ENCODE data around the gene RPL37A.

The RPL37A gene

DNA sequence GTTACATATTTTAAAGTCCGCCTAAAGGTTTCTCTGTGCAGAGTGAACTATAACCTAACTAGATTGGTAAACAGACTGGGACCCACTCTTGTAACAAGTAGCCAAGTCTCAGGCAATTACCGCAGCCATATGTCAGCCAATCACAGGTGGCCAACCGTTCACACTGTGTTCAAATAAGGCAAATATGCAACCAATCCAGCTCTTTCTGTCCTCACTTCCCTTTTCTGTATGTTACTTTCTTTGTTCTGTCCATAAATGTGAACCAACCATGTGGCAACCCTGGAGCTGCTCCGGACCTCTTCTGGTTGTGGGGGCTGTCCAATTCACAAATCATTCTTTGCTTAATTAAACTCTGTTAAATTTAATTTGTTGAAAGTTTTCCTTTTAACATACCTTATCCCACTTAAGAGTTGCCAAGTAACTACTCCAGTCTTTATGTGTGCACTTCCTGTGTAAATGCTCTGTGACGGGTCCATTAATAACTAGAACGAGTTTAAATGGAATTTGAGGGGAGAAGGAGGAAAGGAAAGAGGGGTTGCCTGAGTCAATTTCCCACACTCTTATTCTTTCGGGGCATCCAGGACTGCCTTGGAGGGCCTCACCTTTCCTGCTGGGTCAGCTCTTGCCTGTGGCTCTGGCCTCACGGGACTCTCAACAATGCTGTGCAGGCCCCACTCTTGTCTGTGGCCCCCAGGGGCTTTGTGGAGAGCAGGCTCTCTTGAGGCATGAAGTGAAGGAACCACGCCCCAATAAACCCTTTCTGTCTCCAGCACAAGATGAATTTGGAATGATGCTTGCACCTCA lies 6.6 kb upstream of the RPL37A start:
- no peak for DNase-seq

DNA sequence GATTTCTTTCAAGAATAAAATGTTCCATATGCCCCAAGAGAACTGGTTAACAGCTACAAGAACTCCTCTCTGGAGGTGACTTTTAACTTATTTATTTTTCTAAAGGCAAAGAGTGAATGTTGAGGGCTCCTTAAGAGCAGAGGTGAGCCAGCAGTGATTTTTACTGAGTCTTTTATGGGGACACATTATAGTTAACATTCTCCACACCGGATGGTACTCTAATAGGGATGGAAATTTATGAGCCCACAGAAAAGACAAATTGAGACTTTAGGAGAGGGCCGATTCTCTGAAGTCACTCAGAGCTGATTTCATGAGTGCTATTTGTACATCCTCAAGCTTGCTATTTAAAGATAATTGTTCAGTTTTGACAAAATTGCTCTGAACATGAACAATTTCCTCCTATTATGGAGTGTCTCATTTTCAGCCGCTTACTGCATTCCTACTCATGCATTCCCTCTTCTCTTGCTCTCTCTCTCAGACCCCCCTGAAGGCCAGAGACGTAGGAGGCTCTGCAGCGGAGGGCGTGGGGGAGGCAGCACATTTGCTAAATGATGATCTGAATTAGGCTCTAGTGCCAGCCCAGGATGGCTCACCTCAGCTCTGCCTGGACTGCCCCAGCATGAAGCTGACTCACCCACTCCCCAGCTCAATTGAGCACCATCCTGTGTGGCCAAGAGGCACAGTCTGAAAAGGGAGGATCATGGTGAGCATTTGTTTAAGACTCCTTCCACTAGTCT lies 5.9 kb upstream of the RPL37A start:
- no peak for DNase-seq

DNA sequence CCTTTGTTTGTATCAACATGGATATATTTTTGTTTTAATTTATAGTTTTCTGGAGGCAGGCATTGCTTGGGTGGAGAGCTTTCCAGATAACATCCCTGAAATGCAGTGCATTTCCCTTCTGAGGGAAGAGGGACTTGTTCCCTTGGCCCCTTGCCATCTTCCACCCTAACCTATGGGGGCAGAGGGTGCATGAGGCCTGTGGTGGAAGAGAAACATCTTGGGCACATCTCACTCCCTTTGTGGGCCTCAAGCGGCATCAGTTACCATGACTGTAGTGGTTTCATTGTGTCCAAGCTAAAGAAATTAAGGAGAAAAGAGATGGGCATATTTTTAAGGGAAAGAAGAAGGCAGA lies 5.3 kb upstream of the RPL37A start:
- no peak for DNase-seq

DNA sequence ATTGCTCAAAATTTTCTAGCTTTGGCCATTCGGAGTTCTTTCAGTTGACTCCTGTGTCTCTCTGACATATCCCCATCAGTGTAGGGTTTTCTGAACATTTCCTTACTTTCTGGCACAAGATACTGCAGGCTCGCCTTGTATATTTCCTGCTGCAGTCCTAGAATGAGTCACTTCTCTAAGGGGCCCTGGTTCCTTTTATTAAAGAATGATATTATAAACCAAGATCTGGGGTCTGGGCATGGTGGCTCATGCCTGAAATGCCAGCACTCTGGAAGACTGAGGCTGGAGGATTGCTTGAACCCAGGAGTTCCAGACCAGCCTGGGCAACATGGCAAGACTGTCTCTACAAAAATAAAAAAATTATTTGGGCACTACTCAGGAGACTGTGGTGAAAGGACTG lies 3.0 kb upstream of the RPL37A start:
- no peak for DNase-seq

DNA sequence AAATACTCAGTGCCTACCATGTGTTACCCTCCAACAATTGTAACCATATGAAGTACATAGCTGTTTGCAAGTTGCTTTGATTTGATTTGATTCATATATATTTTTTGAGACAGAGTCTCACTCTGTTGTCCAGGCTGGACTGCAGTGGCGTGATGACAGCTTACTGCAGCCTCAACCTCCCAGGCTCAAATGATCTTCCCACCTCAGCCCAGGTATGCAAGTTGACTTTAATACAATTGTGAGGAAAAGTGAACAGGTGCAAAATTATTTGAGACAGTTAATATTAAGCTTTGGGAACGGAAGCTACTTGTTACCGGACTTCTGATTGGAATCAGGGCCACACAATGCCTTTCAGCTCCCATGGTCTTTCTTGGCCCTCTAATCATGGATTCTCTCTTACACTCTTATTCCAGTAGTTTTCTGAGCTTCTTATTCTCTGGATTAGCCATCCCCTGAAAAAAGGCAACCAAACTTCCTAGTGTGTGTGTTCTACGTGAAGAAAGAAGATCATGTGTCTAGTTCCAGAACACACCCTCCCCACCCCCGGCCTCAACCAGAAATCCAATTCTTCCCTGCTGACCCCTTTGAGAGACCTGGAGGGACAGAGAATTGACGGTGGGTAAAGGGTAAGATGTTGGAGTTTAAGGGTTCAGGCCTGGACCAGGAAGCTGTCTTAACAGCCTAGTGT lies 1.1 kb upstream of the RPL37A start:
- DNase-seq = no peak

DNA sequence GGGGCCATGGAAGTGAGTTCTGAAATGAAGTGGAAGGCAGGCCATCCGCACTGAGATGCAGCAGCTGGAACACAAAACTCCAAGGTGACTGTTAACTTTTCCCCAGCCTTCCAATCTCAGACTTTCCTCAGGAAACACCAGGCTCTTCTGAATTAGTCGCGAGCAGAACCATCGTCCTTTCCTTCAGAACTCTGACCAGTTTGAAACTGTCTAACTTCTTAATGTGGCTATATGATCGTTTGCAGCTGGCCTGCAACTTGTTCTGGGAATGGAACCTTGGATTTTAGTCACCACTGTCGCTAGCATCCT lies 620 bp upstream of the RPL37A start:
- DNase-seq = no peak

DNA sequence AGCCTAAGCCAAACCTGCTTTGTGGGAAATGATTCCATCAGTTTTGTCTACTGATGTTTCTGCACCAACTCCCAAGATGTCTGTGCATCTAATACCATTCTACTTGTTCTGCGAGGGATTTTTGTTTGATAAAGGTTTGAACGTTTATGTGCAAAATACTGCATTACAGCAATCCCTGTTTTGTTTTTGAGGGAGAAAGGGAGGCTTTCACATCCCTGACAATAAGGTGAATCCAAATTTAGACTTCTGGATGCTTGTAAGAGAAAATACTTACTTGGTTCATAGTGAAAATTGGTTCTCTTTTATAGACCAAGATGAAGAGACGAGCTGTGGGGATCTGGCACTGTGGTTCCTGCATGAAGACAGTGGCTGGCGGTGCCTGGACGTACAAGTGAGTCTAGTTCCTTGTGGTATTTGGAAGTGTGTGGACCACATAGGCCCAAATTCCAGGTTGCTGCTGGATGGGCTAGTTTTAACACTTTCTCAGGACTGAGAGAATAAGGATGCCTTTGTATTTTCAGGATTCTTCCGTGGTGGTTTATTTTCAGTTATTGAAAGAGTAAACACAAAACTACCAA lies 1.1 kb downstream of the RPL37A start:
- DNase-seq = no peak

DNA sequence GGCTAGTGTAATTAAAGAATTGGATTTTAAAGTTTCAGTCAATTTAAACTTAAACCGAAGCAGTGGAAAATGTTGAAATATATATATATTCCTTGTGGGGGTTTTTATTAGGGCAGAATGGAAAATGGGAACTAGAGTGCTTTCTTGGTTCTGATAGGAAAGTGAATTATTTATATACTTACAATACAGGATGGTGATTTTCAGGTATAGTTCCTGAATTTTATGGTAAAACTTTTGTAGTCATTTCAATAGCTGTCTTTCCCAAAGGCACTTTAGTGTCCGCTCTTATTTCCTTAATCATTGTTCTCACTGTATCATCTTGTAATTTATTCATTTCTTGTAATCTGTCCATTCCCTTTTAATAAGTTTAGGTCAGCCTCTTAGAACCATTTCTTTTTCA lies 1.9 kb downstream of the RPL37A start:
- DNase-seq = no peak

DNA sequence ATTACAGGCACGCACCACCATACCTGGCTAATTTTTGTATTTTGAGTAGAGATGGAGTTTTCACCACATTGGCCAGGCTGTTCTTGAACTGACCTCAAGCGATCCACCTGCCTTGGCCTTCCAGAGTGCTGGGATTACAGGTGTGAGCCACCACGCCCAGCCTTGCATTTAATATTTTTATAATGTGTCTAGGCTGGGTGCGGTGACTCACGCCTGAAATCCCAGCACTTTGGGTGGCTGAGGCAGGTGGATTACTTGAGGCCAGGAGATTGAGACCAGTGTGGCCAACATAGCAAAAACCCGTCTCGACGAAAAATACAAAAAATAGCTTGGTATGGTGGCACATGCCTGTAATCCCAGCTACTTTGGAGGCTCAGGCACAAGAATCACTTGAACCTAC lies 3.2 kb downstream of the RPL37A start:
- no peak for DNase-seq

DNA sequence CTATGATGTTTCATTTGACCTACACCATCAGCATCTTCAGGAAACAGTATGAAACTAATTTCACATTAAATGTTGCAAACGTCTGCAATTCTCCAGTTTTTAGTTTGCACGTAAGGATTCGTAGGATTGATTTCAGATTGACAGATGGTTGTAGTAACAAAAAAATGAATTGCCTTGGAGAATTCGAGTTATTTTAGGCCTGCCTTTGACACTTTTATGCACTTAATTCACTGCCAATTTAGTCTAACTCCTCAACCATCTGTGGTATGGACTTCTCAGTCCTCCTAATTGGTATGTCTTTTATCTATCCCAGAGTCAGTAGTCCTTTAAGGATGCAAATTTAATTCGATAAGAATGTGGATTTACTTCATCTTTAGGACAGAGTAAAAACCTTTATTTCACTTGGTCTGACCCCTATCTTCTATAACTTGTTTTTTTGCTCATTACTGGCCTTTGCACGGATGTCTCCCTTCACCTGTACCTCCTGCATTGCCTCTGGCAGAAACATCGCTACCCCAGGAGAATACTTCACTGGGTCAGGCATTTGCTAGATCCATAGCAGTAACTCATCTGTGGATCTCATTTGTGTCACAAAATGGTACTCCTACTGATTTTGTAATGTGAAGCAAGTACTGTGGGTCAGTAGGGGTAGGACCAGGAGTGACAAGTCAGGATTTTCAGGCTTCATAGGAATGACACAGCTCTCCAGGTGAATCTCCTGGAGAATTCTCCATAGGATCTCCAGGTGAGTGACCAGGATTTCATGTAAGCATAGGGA lies 3.9 kb downstream of the RPL37A start:
- DNase-seq = no peak

DNA sequence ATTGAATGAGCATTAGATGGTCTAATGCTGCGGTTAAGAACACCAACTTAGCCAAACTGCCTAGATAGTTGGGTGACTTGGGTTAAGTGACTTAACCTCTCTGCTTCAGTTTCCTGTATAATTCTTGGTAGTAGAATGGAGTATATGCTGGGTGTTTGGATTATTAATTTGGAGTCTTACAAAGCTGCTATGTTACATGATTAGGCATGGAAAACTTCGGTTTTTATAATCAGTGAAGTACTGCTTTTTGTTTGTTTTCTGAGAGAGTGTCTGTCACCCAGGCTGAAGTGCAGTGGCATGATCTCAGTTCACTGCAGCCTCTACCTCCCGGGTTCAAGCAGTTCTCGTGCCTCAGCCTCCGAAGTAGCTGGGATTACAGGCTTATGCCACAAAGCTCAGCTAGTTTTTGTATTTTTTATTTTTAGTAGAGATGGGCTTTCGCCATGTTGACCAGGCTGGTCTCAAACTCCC lies 4.5 kb downstream of the RPL37A start:
- no peak for DNase-seq

DNA sequence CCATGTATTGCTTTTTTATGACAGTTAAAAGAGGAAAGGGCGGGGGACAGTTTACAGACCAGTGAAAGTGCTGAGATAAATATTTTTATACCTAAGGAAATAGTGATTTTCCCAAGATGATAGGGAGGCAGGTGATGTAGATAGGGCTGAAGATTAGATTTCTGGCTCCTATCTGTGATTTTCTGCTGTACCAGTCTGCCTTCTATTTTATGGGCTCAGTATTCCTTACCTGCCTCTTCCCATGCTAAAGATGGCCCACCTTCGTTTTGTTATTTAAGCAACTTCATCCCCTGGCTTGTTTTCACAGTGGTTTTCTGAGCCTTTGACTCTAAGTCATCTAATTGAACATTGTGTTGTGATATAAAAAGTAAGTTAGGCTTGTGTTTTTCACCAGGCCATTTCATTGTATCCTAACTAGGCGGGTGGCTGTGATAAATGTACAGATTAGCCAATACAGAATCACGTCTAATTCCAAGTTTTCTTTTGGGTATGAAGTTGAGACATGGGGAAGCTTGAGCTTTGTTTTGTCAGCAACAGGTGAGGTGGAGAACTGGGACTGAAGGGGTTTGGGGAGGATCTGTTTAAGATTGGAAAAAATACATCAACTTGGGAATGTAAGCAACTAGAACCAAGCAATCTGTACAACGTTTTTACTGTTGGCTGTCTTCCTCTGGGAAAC lies 5.2 kb downstream of the RPL37A start:
- DNase-seq = no peak

DNA sequence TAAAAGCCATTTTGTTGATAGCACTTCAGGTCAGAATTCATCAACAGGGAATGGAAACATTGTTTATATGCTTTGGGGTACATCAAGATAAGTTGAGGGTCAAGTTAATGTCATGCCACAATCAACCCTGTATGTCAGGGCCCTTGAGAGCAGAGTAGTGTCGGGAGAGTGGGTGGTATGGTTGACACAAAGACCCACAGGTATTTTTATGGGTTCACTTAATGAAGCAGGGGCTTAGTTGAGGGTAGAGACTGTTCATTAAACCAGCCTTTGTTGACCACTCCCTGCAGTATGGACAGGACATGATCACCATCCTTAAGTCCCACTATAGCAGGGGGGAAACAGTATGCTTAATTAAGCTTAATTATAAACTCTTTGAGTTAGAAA lies 5.7 kb downstream of the RPL37A start:
- no peak for DNase-seq

DNA sequence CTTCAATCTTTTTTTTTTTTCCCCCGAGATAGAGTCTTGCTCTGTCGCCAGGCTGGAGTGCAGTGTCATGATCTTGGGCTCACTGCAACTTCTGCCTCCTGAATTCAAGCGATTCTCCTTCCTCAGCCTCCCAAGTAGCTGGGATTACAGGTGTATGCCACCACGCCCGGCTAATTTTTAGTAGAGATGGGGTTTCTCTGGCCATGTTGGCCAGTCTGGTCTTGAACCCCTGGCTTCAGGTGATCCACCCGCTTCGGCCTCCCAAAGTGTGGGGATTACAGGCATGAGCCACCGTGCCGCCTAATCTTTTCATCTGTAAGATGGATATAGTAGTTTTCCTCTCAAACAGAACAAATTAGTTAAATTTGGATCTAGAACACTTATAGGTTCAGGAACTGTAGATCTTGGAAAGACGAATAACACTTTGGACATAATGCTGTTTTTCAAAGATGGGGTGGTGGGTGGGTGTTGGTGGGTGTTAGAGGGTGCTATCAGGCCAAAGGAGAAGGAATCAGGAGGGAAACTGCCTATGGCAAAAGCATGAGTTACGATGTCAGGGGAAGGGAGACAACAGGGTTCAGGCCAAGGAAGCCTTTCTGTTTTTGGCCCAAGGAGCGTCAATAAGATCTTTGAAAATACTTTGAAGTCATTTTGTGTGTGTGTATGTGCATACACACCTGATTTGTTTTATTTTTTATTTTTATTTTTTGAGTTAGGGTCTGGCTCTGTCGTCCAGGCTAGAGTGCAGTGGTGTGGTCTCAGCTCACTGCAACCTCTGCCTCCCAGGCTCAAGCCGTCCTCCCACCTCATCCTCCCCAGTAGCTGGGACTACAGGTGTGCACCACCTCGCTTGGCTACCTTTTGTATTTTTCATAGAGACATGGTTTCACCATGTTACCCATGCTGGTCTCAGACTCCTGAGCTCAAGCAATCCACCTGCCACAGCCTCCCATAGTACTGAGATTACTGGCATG lies 6.8 kb downstream of the RPL37A start:
- DNase-seq = no peak

DNA sequence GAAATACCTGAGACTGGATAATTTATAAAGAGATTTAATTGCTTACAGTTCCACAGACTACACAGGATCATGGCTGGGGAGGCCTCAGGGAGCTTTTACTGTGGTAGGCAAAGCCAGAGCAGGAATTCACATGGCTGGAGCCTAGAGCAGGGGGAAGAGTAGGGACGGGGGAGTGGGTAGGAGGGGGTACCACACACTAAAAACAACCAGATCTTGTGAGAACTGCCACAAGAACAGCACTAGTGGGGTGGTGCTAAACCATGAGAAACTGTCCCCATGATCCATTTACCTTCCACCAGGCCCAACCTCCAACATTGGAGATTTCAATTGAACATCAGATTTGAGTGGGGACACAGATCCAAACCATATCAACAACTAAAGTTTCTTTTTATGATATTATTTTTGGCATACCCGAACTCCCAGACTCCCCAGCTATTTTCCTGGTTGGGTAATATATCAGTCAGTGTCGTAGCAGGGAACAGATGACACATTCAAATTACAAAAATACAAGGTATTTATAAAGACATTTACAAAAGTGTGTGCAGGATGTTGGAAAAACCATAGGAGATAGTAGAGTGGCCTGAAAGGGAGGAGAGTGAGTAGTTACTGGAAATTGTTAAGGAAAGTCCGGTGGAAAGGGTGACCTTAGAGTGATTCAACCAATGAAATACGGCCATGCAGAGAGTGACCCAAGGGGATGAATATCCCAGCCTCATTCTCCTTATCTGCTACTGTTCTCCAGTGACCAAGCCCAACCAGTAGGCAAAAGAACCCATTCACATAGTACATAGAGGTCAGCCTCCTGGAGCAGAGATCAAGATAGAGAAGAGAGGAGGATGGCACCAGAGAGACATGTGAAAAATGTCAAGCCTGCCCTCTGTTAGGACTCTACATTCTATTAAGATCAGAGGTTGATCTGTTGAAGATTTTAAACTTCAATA lies 8.8 kb downstream of the RPL37A start:
- no peak for DNase-seq

DNA sequence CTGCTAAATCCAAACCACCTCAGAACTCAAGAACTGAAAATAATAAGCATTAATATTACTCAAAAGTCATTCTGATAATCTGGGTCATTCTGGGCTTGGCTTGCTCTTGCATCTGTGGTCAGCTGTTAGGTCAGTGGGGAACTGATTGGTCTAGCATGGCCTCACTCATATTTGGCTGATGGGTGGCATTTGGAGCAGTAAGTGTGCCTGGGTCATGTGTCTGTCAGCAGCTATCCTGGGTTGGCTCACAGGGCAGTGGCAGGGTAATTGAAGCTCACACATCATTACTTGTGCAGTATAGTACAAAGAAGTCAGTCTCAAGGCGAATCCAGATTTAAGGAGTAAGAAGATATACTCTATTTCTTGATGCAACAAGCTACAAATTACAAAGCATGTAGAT lies 9.6 kb downstream of the RPL37A start:
- no peak for DNase-seq

DNA sequence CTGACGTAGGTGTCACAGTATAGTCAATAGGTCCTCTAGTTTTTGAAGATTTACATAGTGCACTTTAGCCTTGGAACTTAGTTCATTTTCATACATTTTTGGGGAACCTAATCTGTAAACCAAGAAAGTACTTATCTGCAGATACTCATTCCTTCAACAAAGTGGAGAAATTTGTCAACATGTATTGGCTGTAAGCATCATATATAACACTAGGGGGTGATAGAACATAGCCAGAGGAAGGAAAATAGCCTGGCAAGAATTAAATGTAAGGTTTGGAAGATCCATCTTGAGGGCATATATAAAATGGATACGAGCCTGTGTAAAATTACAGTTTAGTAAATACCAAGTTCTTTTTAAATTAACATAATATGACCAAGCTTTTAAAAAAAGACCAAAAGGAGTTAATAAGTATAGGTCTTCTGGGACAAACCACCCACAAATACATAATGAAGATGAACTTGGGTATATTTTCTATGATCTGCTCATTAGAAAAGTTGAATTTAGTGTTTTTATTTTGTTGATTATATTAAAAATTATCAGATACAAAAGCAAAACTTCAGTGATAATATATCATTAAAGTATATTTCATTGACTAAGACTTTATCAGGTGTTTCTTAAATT lies 18.2 kb downstream of the RPL37A start:
- no peak for DNase-seq

DNA sequence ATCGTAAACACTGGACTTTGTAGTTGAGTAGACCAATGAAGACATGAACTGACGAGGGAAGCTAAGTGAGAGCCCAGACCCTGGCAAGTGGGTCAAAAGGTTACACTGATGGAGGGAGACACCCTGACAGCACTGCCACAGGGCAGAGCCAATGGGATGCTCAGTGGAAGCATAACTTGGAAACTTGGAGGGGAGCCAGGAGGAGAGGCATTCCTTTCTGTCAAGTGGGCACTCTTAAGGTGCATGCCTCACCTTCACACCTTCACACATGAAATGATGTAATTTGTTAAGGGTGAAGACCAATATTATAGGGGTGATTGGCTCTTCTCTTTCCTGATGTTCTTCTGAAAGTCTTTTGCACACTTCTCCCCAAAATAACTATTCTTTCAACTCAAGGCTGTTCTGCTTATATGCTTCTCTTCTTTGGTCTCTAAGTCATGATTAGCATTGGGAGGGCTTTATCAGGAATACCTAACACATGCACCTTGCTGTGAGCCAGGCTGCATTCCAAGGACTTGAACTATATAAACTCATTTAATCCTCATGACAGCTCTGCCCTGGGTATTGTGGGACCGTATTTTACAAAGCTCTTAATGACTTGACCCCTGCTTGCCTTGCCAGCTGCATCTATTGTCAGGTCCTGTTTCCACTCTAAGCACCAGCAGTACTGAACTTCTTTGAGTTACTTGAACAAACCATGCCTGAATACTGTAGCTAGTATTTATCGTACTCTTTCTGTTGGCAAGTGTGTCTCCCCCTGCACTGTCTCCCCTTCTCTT lies 19.0 kb downstream of the RPL37A start:
- no peak for DNase-seq

All from left hindlimb (tissue), 1 donor.